Peyer's patch (tissue), 4 donors: ENCODE data around the gene ACSM2B. TPM values are rescaled to one million over a fixed set of nuclear protein-coding genes. Genes with fewer than 3 reads are reported as not detected.
A peak's percentile ranks its signal among the peaks of the same experiment; 100 is the strongest.
"Not testable (repeated sequence)": the region's sequence is repeated elsewhere in the genome, so short reads cannot be mapped to it uniquely, and the experiment has no call there.

ENCODE experiments used
- DNase-seq, 3 donors: peaks; one replicate each; pipeline ENCODE4 v3.0.0-alpha.2; 2017 to 2019
- H3K27ac ChIP-seq, 4 donors: fragments of 200-600 bp; sonication (generic); one replicate each; pipeline ENCODE4 v1.5.1; 2016 to 2019
- H3K27me3 ChIP-seq, 2 donors: fragments of 200-600 bp; sonication (generic); one replicate each; pipeline ENCODE4 v1.5.1; 2019
- H3K36me3 ChIP-seq, 3 donors: fragments of 200-600 bp; sonication (generic); one replicate each; pipeline ENCODE4 v1.5.1; 2016 to 2019
- H3K4me1 ChIP-seq, 4 donors: fragments of 200-600 bp; sonication (generic); one replicate each; pipeline ENCODE4 v1.5.1; 2016 to 2019
- H3K4me3 ChIP-seq, 4 donors: fragments of 200-600 bp; sonication (generic); 1 replicate in 3 of 4; 2 replicates in 1 of 4; pipeline ENCODE4 v1.5.1; 2016 to 2019; ENCODE audit warnings: mild to moderate bottlenecking in 1 of 4
- H3K9me3 ChIP-seq, 4 donors: fragments of 200-600 bp; sonication (generic); one replicate each; pipeline ENCODE4 v1.5.1; 2016 to 2019; ENCODE audit warnings: mild to moderate bottlenecking in 1 of 4
- CTCF ChIP-seq, 6 experiments: fragments of 450-650 bp in 4 of 6; fragments of 200-600 bp in 2 of 6; sonication (generic) in 1 of 6; IDR thresholded peaks; one replicate each; pipeline ENCODE4 v1.5.1; 2017 to 2019; ENCODE audit warnings: antibody characterized with exemption in 6 of 6, mild to moderate bottlenecking in 3 of 6, moderate library complexity in 1 of 6
- POLR2A ChIP-seq, 2 donors: fragments of 450-650 bp; IDR thresholded peaks; one replicate each; pipeline ENCODE4 v1.5.1; 2017; ENCODE audit warnings: antibody characterized with exemption in 2 of 2, mild to moderate bottlenecking in 2 of 2, moderate library complexity in 2 of 2
- total RNA-seq, 4 donors: library from RNA; depleted of rRNA; stranded (reverse); fragments of >200 nt; gene quantifications; one replicate each; pipeline ENCODE4 v1.1.0, GENCODE V29; 2016

Gene ACSM2B
- total RNA-seq, 4 donors from 2014 or later: not detected

GRCh38 chr16:20568404-20568803 is 7.8 kb downstream of the ACSM2B start:
- no peak for TF ChIP-seq CTCF (IDR thresholded peaks at IDR 0.05)
- no peak for TF ChIP-seq POLR2A (IDR thresholded peaks at IDR 0.05)
- no peaks in the 10 kb centered on the region for H3K9me3 ChIP-seq
- no peak overlapping the region for H3K4me3 ChIP-seq
- H3K36me3 ChIP-seq: no peaks in the 10 kb centered on the region
- H3K27ac ChIP-seq: no peak overlapping the region
- no peaks in the 10 kb centered on the region for H3K4me1 ChIP-seq
- no peaks in the 10 kb centered on the region for H3K27me3 ChIP-seq
- no peak for DNase-seq

- no peak for TF ChIP-seq CTCF (IDR thresholded peaks at IDR 0.05)
- TF ChIP-seq POLR2A (IDR thresholded peaks at IDR 0.05): no peak
- no peak for DNase-seq
- H3K4me3 ChIP-seq: no peak overlapping the region
- no peaks in the 10 kb centered on the region for H3K27me3 ChIP-seq
- no peaks in the 10 kb centered on the region for H3K36me3 ChIP-seq
- H3K9me3 ChIP-seq: no peaks in the 10 kb centered on the region
- H3K4me1 ChIP-seq: no peaks in the 10 kb centered on the region
- no peak overlapping the region for H3K27ac ChIP-seq
These were observed 9.3 kb downstream of the ACSM2B start for GRCh38 chr16:20566864-20567263.

- H3K27ac ChIP-seq, H3K9me3 ChIP-seq, H3K4me1 ChIP-seq, H3K36me3 ChIP-seq, H3K4me3 ChIP-seq, DNase-seq, H3K27me3 ChIP-seq: not testable (repeated sequence)
These were observed 10.8 kb downstream of the ACSM2B start for GRCh38 chr16:20565334-20565733.

GRCh38 chr16:20564218-20564617 is 11.9 kb downstream of the ACSM2B start:
- not testable (repeated sequence) for H3K36me3 ChIP-seq, DNase-seq, H3K4me1 ChIP-seq, H3K27ac ChIP-seq, H3K27me3 ChIP-seq, H3K9me3 ChIP-seq, H3K4me3 ChIP-seq

GRCh38 chr16:20555628-20556027 is 20.5 kb downstream of the ACSM2B start:
- DNase-seq, H3K4me1 ChIP-seq, H3K27ac ChIP-seq, H3K27me3 ChIP-seq, H3K4me3 ChIP-seq, H3K9me3 ChIP-seq, H3K36me3 ChIP-seq: not testable (repeated sequence)

- not testable (repeated sequence) for H3K27ac ChIP-seq
These were observed 21.5 kb downstream of the ACSM2B start for GRCh38 chr16:20554689-20555088.

GRCh38 chr16:20553493-20553892 is 22.7 kb downstream of the ACSM2B start:
- DNase-seq, H3K27ac ChIP-seq, H3K4me3 ChIP-seq, H3K4me1 ChIP-seq, H3K27me3 ChIP-seq, H3K36me3 ChIP-seq, H3K9me3 ChIP-seq: not testable (repeated sequence)
- peak in 2 of 6 experiments; percentile 5 to 26 for TF ChIP-seq CTCF (IDR thresholded peaks at IDR 0.05)

More at GRCh38 chr16:20554689-20555088, 21.5 kb downstream of the ACSM2B start:
- H3K9me3 ChIP-seq, DNase-seq, H3K4me3 ChIP-seq, H3K36me3 ChIP-seq, H3K27me3 ChIP-seq, H3K4me1 ChIP-seq: not testable (repeated sequence)

GRCh38 chr16:20546951-20547350 is 29.2 kb downstream of the ACSM2B start:
- H3K27ac ChIP-seq, H3K36me3 ChIP-seq, H3K4me3 ChIP-seq, H3K9me3 ChIP-seq, DNase-seq, H3K27me3 ChIP-seq, H3K4me1 ChIP-seq: not testable (repeated sequence)

GRCh38 chr16:20546278-20546853 is 29.8 kb downstream of the ACSM2B start:
- not testable (repeated sequence) for H3K27me3 ChIP-seq, H3K4me3 ChIP-seq, H3K36me3 ChIP-seq, H3K9me3 ChIP-seq, H3K27ac ChIP-seq, H3K4me1 ChIP-seq, DNase-seq

- not testable (repeated sequence) for H3K4me3 ChIP-seq, H3K9me3 ChIP-seq, H3K4me1 ChIP-seq, H3K27me3 ChIP-seq, H3K27ac ChIP-seq, DNase-seq, H3K36me3 ChIP-seq
These were observed 35.4 kb downstream of the ACSM2B start for GRCh38 chr16:20540603-20541316.
